Endodermal cell (in vitro differentiated cells): Measurements from ENCODE around the gene DGCR6L. TPM values are rescaled to one million over a fixed set of nuclear protein-coding genes. Genes with fewer than 3 reads are reported as not detected.
"Not testable (repeated sequence)": the region's sequence is repeated elsewhere in the genome, so short reads cannot be mapped to it uniquely, and the experiment has no call there.

Source experiments
- DNase-seq: peaks from one replicate; pipeline ENCODE4 v3.0.0-alpha.2; 2017
- H3K27ac ChIP-seq: 2 replicates; pipeline ENCODE4 v1.5.1; 2013; ENCODE audit warnings: mild to moderate bottlenecking, low read depth, low read length, moderate library complexity
- H3K27me3 ChIP-seq: 2 replicates; pipeline ENCODE4 v1.6.1; 2013; ENCODE audit warnings: mild to moderate bottlenecking, low read length, moderate library complexity; ENCODE audit not compliant: insufficient read depth, control insufficient read depth, poor library complexity, severe bottlenecking
- H3K36me3 ChIP-seq: 2 replicates; pipeline ENCODE4 v1.7.0; 2013; ENCODE audit warnings: mild to moderate bottlenecking, low read length, moderate library complexity; ENCODE audit not compliant: control insufficient read depth, insufficient read depth
- H3K4me1 ChIP-seq: one replicate; pipeline ENCODE4 v1.7.0; 2013; ENCODE audit warnings: low read length; ENCODE audit not compliant: control insufficient read depth, insufficient read depth
- H3K4me3 ChIP-seq: 2 replicates; pipeline ENCODE4 v1.5.1; 2013; ENCODE audit warnings: mild to moderate bottlenecking, low read length, moderate library complexity
- H3K9ac ChIP-seq: 2 replicates; pipeline ENCODE4 v1.6.1; 2013; ENCODE audit warnings: mild to moderate bottlenecking, low read length, moderate library complexity; ENCODE audit not compliant: poor library complexity, severe bottlenecking; ENCODE audit errors: extremely low read depth
- H3K9me3 ChIP-seq: 2 replicates; pipeline ENCODE4 v1.6.1; 2013; ENCODE audit warnings: mild to moderate bottlenecking, low read length, moderate library complexity; ENCODE audit not compliant: control insufficient read depth
- H3K27ac Mint-ChIP-seq: 2 replicates; pipeline ENCODE4 v1.8.0; 2020; ENCODE audit warnings: mixed read lengths
- H3K27me3 Mint-ChIP-seq: 2 replicates; pipeline ENCODE4 v1.8.0; 2021; ENCODE audit warnings: mild to moderate bottlenecking, mixed read lengths; ENCODE audit not compliant: insufficient read depth
- H3K36me3 Mint-ChIP-seq: 2 replicates; pipeline ENCODE4 v1.8.0; 2020; ENCODE audit warnings: low read depth, mixed read lengths
- H3K4me1 Mint-ChIP-seq: 2 replicates; pipeline ENCODE4 v1.8.0; 2020; ENCODE audit warnings: mixed read lengths
- H3K4me3 Mint-ChIP-seq: 2 replicates; pipeline ENCODE4 v1.8.0; 2020; ENCODE audit warnings: mild to moderate bottlenecking, moderate library complexity, mixed read lengths
- H3K9me3 Mint-ChIP-seq: 2 replicates; pipeline ENCODE4 v1.8.0; 2020; ENCODE audit warnings: mild to moderate bottlenecking, mixed read lengths
- WGBS, 2 experiments: methylation state at CpG; one replicate each; pipeline versions ENCODE4 v1.1.5 to v1.1.7; 2013; ENCODE audit warnings: missing lambda C conversion rate in 2 of 2, mixed read lengths in 1 of 2; ENCODE audit not compliant: insufficient coverage in 1 of 2, insufficient read length in 1 of 2; 5-methylcytosine and 5-hydroxymethylcytosine counted together
- total RNA-seq, 2 donors: library from RNA; stranded (reverse); fragmentation: NEBNext Ultra II Directional in 1 of 2; extraction: Animal tissue kit (Norgen Biotek cat#: 25700) in 1 of 2; gene quantifications; 2 replicates in 1 of 2; 3 replicates in 1 of 2; pipeline ENCODE4 v1.2.1, GENCODE V29; 2021
- TF ChIP-seq, protein P1 (sequence below): fragments of 200-600 bp; sonication (generic); conservative IDR thresholded peaks from 2 replicates; pipeline ENCODE4 v1.5.0; 2021; ENCODE audit warnings: antibody characterized with exemption, mild to moderate bottlenecking

The DGCR6L gene
- total RNA-seq, 2 donors from 2014 or later: 51.3 to 53.7 TPM

GRCh38 chr22:20282901-20283673 is 36.8 kb downstream of the DGCR6L start:
- Mint-ChIP-seq H3K9me3 (no peaks in the 10 kb centered on the region), H3K4me1 (no peaks in the 10 kb centered on the region), H3K4me3 (no peak overlapping the region), H3K27ac (no peak overlapping the region), H3K36me3 (no peaks in the 10 kb centered on the region), H3K27me3 (no peaks in the 10 kb centered on the region)
- no peaks in the 10 kb centered on the region for H3K9me3 ChIP-seq
- H3K27me3 ChIP-seq: no peaks in the 10 kb centered on the region
- no peak overlapping the region for H3K4me3 ChIP-seq
- no peak overlapping the region for H3K9ac ChIP-seq
- 88 to 94% methylated on average over 7 to 15 of the region's 15 CpGs for WGBS, 2 experiments
- TF ChIP-seq, protein P1, sequence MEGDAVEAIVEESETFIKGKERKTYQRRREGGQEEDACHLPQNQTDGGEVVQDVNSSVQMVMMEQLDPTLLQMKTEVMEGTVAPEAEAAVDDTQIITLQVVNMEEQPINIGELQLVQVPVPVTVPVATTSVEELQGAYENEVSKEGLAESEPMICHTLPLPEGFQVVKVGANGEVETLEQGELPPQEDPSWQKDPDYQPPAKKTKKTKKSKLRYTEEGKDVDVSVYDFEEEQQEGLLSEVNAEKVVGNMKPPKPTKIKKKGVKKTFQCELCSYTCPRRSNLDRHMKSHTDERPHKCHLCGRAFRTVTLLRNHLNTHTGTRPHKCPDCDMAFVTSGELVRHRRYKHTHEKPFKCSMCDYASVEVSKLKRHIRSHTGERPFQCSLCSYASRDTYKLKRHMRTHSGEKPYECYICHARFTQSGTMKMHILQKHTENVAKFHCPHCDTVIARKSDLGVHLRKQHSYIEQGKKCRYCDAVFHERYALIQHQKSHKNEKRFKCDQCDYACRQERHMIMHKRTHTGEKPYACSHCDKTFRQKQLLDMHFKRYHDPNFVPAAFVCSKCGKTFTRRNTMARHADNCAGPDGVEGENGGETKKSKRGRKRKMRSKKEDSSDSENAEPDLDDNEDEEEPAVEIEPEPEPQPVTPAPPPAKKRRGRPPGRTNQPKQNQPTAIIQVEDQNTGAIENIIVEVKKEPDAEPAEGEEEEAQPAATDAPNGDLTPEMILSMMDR: no peak
- no peak overlapping the region for H3K27ac ChIP-seq
- no peak for DNase-seq
- no peaks in the 10 kb centered on the region for H3K36me3 ChIP-seq
- peaks cover 5% of the 10 kb centered on the region for H3K4me1 ChIP-seq

GRCh38 chr22:20281891-20282290 is 38.0 kb downstream of the DGCR6L start:
- WGBS, 2 experiments: 84 to 85% methylated on average over 6 to 12 of the region's 12 CpGs

GRCh38 chr22:20281473-20281872 is 38.4 kb downstream of the DGCR6L start:
- H3K9ac ChIP-seq, H3K4me3 Mint-ChIP-seq, H3K27ac ChIP-seq, H3K27me3 ChIP-seq, H3K4me3 ChIP-seq, H3K36me3 Mint-ChIP-seq, H3K9me3 Mint-ChIP-seq, H3K4me1 ChIP-seq, H3K27me3 Mint-ChIP-seq, H3K9me3 ChIP-seq, H3K27ac Mint-ChIP-seq, H3K4me1 Mint-ChIP-seq, H3K36me3 ChIP-seq, DNase-seq: not testable (repeated sequence)
- WGBS, 2 experiments: 78 to 86% methylated on average over 3 to 9 of the region's 9 CpGs

More at GRCh38 chr22:20281891-20282290, 38.0 kb downstream of the DGCR6L start:
- Mint-ChIP-seq H3K9me3 (no peaks in the 10 kb centered on the region), H3K4me1 (no peaks in the 10 kb centered on the region), H3K27me3 (no peaks in the 10 kb centered on the region), H3K36me3 (no peaks in the 10 kb centered on the region), H3K4me3 (no peak overlapping the region), H3K27ac (no peak overlapping the region)
- Histone ChIP-seq H3K27me3 (no peaks in the 10 kb centered on the region), H3K4me3 (no peak overlapping the region), H3K4me1 (peaks cover 5% of the 10 kb centered on the region), H3K9me3 (no peaks in the 10 kb centered on the region), H3K27ac (no peak overlapping the region), H3K36me3 (no peaks in the 10 kb centered on the region), H3K9ac (no peak overlapping the region)
- TF ChIP-seq, protein P1: no peak
- DNase-seq: no peak
